Renal cortical epithelial cell (primary cell): ENCODE data around the gene MDC1. TPM values are rescaled to one million over a fixed set of nuclear protein-coding genes. Genes with fewer than 3 reads are reported as not detected.

Source experiments
- DNase-seq: peaks from one replicate; pipeline ENCODE4 v3.0.0-alpha.2; 2011; ENCODE audit warnings: low read depth
- total RNA-seq: library from RNA; depleted of rRNA; stranded (reverse); fragments of >200 nt; gene quantifications from 2 replicates; pipeline ENCODE4 v1.2.3, GENCODE V29; 2014

MDC1 gene
- total RNA-seq, 1 donor from 2014 or later: 10.2 TPM

DNA sequence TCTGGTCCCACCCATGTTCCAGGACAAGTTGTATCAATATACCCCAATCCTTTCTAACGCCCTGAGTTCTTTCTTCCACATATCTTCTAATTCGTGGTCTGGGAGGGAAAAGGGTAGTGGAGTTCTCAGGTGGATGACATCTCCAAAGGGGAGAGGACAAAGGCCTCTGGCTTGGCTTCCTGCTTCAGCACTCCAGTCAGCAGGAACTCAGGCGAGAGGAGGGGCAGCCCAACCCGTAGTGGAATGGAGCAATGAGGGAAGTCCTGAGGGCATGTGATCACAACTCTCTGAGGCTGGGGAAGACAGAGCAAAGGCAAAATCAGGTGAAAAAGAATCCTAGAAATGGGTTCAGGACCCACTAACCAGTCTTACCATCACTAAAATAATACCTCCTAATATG is 16.7 kb downstream of the MDC1 start:
- peak; percentile 60 for DNase-seq

DNA sequence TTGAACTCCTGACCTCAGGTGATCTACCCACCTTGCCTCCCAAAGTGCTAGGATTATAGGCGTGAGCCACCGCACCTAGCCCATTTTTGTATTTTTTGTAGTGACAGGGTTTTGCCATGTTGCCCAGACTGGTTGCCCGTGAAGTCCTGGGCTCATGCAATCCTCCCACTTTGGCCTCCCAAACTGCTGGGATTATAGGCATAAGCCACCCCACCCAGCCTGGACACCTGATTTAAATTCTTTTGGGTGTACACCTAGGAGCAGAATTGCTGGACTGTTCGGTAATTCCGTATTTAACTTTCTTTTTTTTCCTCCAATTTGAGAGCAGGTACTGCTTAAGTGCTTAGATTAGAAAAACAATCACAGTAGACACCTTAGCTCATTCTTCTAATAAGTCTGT is 20.6 kb downstream of the MDC1 start:
- no peak for DNase-seq

GRCh38 chr6:30691208-30691847 is 25.8 kb downstream of the MDC1 start:
- no peak for DNase-seq

DNA sequence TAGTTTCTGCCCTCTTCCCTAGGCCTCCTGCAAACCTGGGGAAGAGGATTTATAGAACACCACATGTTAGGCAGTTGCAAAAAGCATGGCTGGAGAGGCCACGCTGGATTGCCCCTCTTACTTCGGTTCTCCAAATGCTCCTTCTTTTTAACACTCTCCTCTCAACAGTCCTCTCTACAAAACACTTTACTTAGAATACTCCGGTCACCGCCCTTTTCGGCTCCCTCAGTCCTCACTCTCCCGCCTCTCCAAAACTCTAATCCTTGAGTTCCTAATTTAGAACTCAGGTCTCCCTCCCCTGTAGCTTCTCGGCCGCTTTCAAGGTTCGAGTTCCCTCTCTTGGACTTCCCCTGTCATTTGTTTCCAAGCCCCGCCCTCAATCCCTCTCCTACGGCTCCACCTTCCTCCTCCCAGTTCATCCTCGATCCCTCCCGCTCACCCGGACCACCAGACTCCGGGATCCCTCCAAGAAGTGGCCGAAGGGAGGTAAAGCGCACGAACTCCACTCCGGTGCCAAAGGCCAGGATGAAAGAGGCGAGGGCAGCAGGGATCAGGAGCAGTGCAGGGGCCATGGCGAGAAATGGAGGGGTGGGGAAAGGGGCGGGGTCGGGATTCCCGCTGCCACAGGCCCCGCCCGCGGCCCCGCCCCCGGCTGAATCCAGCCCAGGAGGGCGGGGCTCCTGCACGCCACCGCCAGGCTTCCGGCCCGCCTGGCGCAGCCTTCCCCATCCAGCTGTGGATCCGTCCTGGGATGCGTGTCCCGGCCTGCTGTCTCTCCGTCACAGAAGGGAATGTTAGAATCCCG is 26.5 kb downstream of the MDC1 start, which contains the start of gene NRM:
TSS of gene NRM (minus strand) at position 582 of the 805 bp plus-strand sequence. CDS start at position 572, 10 bp downstream.
- peak; percentile 72 for DNase-seq

- no peak for DNase-seq
Observed at GRCh38 chr6:30689985-30690384, 27.1 kb downstream of the MDC1 start.

- DNase-seq: no peak
Observed at GRCh38 chr6:30689022-30689865, 27.8 kb downstream of the MDC1 start.

GRCh38 chr6:30688569-30688968 is 28.5 kb downstream of the MDC1 start:
- DNase-seq: no peak

DNA sequence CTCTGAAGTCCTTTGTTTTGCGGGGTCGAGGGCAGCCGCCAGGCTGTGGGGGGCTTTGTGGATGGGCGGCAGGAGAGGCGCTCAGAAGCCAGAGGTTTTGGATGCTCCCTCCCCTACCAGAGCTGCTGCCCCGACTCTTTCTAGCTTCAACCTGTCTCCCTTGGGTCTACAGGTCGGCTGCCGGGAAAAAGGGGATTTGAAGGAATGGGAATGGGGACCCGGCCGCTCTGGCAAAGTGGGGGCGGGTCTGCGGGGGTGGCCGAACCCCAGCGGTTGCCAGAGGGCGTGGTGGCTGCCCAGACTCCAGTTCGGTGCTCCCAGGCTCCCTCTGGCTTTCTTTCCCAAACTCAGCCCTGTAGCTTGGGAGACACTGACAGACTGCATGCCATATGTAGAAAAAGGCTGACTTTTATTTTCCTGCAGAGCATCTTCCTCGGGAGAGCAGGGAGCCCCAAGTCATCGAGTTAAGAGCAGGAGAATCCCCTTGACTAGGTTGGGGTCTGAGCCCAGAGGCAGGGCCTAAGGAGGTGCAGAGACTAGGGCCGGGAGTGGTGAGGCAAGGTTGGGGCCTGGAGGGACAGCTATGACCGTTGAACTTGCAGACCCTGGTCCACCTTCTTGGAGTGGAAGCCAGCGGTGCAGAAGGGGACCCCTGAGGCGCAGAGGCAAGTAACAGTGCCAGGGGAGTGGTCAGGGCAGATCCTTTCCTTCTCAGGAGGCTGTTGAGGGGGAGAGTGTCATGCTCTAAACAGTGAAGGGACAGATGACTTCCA is 29.2 kb downstream of the MDC1 start:
- no peak for DNase-seq

- peak; percentile 66 for DNase-seq
Observed at GRCh38 chr6:30686908-30687658, 30.0 kb downstream of the MDC1 start.

DNA sequence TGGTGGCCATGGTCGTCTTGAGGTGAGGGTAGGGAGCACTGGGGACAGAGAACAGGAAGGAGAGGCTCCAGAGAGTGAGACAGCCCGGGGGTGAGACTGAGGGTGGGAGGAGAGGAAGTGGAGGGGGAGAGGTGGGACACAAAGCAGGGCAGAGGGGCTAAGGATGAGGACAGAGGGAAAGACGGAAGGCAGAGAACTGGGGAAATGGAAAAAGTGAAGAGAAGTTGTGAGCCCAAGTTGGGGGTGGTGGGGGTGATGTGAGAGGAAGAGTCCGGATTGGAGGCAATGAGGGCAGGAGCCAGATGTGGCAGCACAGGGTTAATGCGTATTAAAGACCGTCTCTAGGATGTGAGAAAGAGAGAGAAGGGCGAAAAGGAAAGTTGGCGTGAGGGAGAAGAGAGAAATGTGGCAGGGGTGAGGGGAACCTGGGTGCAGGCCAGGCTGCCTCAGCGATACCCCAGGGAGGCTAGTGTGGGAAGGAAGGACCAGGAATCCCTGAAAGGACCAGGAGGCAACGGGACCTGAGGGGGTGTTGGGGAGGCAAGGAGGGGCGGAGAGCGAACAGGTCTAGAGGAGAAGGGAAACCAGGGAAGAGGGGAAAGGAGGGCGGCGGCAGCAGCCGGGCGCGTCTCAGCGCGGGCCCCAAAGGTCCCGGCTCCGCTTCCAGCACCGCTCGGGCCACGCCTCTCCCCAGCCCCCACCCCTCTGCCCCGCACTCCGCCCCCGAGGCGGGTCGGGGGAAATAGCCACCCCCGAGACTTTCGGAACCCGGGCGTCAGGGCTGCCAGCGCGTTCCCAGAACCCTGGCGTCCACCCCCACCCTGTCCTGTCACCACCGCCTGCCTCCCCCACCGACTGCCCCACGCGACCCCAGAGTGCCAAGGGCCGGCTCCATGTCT is 30.8 kb downstream of the MDC1 start, which contains the start of gene PPP1R18:
TSS of gene PPP1R18 (minus strand) at position 637 of the 899 bp plus-strand sequence. CDS start at position 10, 627 bp downstream.
- DNase-seq: no peak

DNA sequence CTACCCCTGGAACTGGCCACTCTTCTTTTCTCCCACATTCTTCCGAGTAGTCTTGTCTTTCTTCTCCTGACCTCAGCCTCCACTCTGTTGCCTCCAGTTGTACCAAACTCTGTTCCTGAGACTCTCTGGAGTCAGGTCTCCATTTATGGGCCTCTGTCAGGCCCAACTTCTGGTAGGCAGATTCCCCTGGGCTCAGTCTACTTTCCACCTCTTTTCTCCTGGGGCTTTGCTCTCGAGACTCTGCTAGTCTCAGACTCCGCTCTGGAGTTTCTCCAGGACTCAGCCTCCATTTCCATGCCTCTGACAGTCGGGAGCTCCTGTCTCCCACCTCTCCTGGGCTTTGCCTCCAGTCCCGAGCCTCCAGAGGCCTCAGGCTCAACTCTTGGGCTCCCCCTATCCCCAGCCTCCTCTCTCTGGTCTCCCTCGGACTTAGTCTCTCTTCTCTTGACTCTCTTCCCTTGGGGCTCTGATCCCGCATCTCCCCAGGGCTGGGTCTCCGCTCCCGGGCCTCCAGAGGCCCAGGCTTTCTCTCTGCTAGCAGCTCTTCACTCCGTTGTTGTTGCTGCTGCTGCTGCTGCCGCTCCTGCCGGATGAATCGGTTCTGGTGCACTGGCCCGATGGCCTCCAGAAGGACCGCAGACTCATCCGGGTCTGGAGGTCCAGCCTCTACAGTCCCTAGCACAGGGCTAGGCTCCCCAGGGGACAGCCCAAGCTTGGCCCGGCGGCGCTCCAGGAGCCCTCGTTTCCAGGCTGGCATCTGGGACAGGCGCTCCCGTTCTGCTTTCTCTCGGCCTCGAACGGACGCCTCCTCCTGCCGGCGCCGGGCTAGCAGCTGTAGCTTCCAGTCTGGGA is 31.7 kb downstream of the MDC1 start:
- DNase-seq: no peak

DNA sequence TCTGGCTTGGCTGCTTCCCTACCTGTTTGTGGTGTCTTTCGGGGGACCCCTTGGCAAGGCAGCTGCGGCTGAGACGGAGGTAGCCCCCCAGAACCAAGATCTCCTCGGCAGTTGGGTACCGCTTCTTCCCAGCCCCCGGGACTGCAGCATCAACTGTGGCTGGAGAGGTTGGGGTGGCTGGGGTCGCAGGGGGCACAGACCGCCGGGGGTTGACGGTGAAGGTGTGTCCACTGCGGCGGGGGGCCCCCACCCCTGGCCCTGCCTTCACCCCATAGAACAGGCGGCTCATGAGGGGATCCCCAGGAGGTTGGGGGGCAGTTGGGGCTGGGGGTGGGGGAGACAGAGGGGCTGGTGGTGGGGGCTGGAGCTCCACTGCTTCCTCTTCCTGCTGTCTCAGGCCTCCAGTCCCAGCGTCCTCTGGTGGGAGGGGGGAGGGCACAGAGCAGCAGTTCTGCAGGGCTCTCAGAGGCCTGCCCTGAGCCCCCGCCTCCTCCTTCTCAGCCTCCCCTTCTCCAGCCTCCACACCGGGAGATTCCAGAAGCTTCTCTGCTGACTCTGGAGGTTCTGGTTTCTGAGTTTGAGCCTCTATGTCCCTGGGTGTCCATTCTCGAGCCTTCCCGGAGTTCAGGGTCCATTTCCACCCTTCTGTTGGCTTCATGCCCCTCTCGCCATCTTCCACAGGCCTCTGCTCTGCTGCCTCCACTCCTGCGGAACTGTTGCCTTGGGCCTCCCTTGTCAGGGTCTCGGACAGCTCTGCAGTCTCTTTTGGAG is 32.5 kb downstream of the MDC1 start:
- no peak for DNase-seq

DNA sequence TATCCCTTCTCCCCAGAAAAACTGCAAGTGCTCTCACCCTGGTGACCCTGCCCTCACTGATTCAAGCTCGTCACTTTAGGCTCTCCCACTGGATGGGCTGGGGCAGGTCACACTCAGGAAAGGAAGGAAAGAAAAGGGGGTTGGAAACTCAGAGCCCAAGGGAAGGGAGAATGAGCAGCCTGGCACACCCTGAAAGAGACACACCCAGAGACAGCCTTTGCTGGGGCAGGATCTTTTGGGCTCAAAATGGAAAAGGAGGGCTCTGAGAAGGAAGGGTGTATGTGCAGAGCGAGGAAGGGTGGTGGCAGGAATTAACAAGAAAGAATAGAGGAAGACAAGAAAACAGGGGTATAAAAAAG is 33.1 kb downstream of the MDC1 start:
- DNase-seq: no peak

DNA sequence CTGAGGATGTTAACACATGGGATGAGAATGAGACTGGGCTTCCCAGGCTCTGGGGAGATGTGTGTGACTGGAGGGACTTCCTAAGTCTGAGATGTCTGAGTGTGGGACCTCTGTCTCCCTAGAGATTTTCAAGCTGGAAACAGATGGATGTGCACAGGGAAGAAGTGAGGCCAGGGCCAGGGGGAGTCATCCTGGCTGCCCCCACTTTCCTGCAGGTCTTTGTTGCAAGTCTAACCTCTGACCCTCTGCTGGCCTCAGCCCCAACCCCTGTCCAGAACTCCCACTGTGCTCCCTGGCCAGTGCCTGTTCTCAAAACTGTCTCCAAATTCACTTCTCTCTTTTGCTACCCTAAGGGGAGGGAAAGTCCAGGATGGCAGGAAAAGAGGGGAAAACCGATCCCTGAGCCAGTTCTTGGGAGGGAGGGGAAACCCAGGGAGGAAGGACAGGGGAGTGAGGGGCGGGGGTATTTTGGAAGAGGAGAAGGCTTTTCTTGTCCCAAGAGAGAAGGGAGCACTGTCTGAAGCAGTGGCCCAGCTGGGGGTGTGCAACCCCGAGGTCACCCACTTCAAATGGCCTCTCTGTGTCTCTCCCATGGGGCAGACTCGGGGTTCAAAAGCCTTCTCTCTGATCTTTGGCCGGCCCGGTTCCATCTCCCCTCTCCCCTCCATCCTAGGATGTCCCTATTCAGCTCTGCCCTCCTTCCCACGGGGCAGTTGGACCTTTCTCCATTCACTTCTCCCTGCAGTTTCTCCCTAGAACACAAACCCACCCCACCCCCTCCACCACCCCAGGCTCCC is 33.7 kb downstream of the MDC1 start:
- DNase-seq: no peak

GRCh38 chr6:30682143-30683117 is 34.7 kb downstream of the MDC1 start:
- DNase-seq: peak; percentile 87

DNA sequence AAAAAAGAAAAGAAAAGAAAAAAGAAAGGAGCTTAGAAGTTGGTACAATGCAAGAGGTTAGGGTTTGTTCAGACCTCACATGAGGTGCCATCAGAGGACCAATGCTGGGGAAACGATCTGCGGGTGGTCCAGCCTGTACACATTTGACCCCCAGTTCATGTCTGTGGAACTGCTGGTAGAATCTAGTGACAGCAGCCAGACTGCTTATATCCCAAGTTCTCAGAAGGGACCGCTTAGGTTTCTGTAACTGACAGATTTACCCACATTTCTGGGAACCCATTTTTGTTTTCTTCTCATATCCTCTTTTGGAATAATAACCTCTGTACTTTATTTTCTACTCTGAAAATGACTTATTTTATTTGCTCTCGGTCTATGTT is 35.3 kb downstream of the MDC1 start:
- DNase-seq: no peak
